C1 segment of cervical spinal cord (tissue), 14 donors: ENCODE measurements around the gene EVI5.
"Not testable (repeated sequence)": the region's sequence is repeated elsewhere in the genome, so short reads cannot be mapped to it uniquely, and the experiment has no call there.

ENCODE experiments used
- DNase-seq, 14 donors: peaks; one replicate each; lab custom pipeline; 2025; lab: John Stamatoyannopoulos, UW

Gene EVI5

GRCh38 chr1:92749024-92749634 lies 35.8 kb downstream of the EVI5 start:
- peak in 3 of 14 donors; percentile 7 to 15 (median 10) for DNase-seq

GRCh38 chr1:92748138-92748537 lies 36.8 kb downstream of the EVI5 start:
- no peak for DNase-seq

- no peak for DNase-seq
These were observed 37.2 kb downstream of the EVI5 start for GRCh38 chr1:92747735-92748134.

GRCh38 chr1:92746255-92746654 lies 38.7 kb downstream of the EVI5 start:
- DNase-seq: not testable (repeated sequence)

- no peak for DNase-seq
These were observed 41.7 kb downstream of the EVI5 start for GRCh38 chr1:92743221-92743620.

- no peak for DNase-seq
These were observed 45.0 kb downstream of the EVI5 start for GRCh38 chr1:92739669-92740524.

- DNase-seq: no peak
These were observed 48.5 kb downstream of the EVI5 start for GRCh38 chr1:92736395-92736794.

- no peak for DNase-seq
These were observed 54.4 kb downstream of the EVI5 start for GRCh38 chr1:92730476-92730875.

GRCh38 chr1:92728697-92729096 lies 56.2 kb downstream of the EVI5 start:
- no peak for DNase-seq

- not testable (repeated sequence) for DNase-seq
These were observed 61.2 kb downstream of the EVI5 start for GRCh38 chr1:92723713-92724112.

- DNase-seq: no peak
These were observed 63.0 kb downstream of the EVI5 start for GRCh38 chr1:92721886-92722285.

GRCh38 chr1:92721157-92721556 lies 63.8 kb downstream of the EVI5 start:
- DNase-seq: not testable (repeated sequence)

- DNase-seq: not testable (repeated sequence)
These were observed 69.4 kb downstream of the EVI5 start for GRCh38 chr1:92715476-92715951.

GRCh38 chr1:92713939-92714338 lies 71.0 kb downstream of the EVI5 start:
- no peak for DNase-seq

- no peak for DNase-seq
These were observed 73.3 kb downstream of the EVI5 start for GRCh38 chr1:92711473-92712165.

GRCh38 chr1:92709738-92710137 lies 75.2 kb downstream of the EVI5 start:
- DNase-seq: no peak

- DNase-seq: no peak
These were observed 76.4 kb downstream of the EVI5 start for GRCh38 chr1:92708368-92708950.

- no peak for DNase-seq
These were observed 77.2 kb downstream of the EVI5 start for GRCh38 chr1:92707709-92708108.

- no peak for DNase-seq
These were observed 77.6 kb downstream of the EVI5 start for GRCh38 chr1:92707292-92707691.

- no peak for DNase-seq
These were observed 79.5 kb downstream of the EVI5 start for GRCh38 chr1:92705446-92705845.

GRCh38 chr1:92701147-92701546 lies 83.8 kb downstream of the EVI5 start:
- DNase-seq: no peak

- DNase-seq: peak in 1 of 14 donors; percentile 17
These were observed 86.0 kb downstream of the EVI5 start for GRCh38 chr1:92698932-92699331.
